T-helper 2 cell treated with Interferon-gamma antibody and Interleukin-4, amounts not matched to agents 5 μg/mL and 100 μg/mL, for 36 hours (primary cell): ENCODE data around the gene CD79A.
"Not testable (repeated sequence)": the region's sequence is repeated elsewhere in the genome, so short reads cannot be mapped to it uniquely, and the experiment has no call there.

Source experiments
- DNase-seq: peaks from one replicate; pipeline ENCODE4 v3.0.0; 2021; ENCODE audit warnings: low spot score
- H3K27ac Mint-ChIP-seq: one replicate; pipeline ENCODE4 v1.8.0; 2021; ENCODE audit warnings: mild to moderate bottlenecking, mixed read lengths
- H3K27me3 Mint-ChIP-seq: one replicate; pipeline ENCODE4 v1.8.0; 2021; ENCODE audit warnings: low read depth, mixed read lengths
- H3K36me3 Mint-ChIP-seq: one replicate; pipeline ENCODE4 v1.8.0; 2021; ENCODE audit warnings: low read depth, mixed read lengths
- H3K4me1 Mint-ChIP-seq: one replicate; pipeline ENCODE4 v1.8.0; 2021; ENCODE audit warnings: low read depth, mixed read lengths
- H3K4me3 Mint-ChIP-seq: one replicate; pipeline ENCODE4 v1.8.0; 2022; ENCODE audit warnings: mild to moderate bottlenecking, moderate library complexity, mixed read lengths
- H3K9me3 Mint-ChIP-seq: one replicate; pipeline ENCODE4 v1.8.0; 2021; ENCODE audit warnings: mixed read lengths

The CD79A gene

GRCh38 chr19:41870401-41870873 is 6.6 kb upstream of the CD79A start:
- Mint-ChIP-seq H3K36me3 (peaks cover 58% of the 10 kb centered on the region), H3K27ac (peak overlapping the region; percentile 74), H3K9me3 (no peaks in the 10 kb centered on the region), H3K4me3 (peak overlapping the region; percentile 49), H3K4me1 (peaks cover 54% of the 10 kb centered on the region), H3K27me3 (no peaks in the 10 kb centered on the region)
- DNase-seq, result no peak

- peak overlapping the region; percentile 82 for H3K4me3 Mint-ChIP-seq
- H3K27ac Mint-ChIP-seq, result peak overlapping the region; percentile 96
- no peaks in the 10 kb centered on the region for H3K27me3 Mint-ChIP-seq
- H3K36me3 Mint-ChIP-seq, result peaks cover 50% of the 10 kb centered on the region
- H3K9me3 Mint-ChIP-seq, result no peaks in the 10 kb centered on the region
- peak; percentile 83 for DNase-seq
- peaks cover 62% of the 10 kb centered on the region for H3K4me1 Mint-ChIP-seq
Measured at GRCh38 chr19:41871573-41872383, 5.3 kb upstream of the CD79A start.

GRCh38 chr19:41872384-41872774 is 4.7 kb upstream of the CD79A start:
- H3K27ac Mint-ChIP-seq, result peak overlapping the region; percentile 96
- DNase-seq, result no peak
- H3K4me3 Mint-ChIP-seq, result peak overlapping the region; percentile 82
- H3K27me3 Mint-ChIP-seq, result no peaks in the 10 kb centered on the region
- no peaks in the 10 kb centered on the region for H3K9me3 Mint-ChIP-seq
- H3K36me3 Mint-ChIP-seq, result peaks cover 48% of the 10 kb centered on the region
- H3K4me1 Mint-ChIP-seq, result peaks cover 68% of the 10 kb centered on the region

- DNase-seq, result peak; percentile 57
- peaks cover 69% of the 10 kb centered on the region for H3K4me1 Mint-ChIP-seq
Measured at GRCh38 chr19:41872775-41873647, 4.1 kb upstream of the CD79A start.

GRCh38 chr19:41875973-41876372 is 1.1 kb upstream of the CD79A start:
- peaks cover 20% of the 10 kb centered on the region for H3K36me3 Mint-ChIP-seq
- peak overlapping the region; percentile 80 for H3K4me3 Mint-ChIP-seq
- DNase-seq, H3K27me3 Mint-ChIP-seq, H3K9me3 Mint-ChIP-seq: not testable (repeated sequence)
- peak overlapping the region; percentile 100 for H3K27ac Mint-ChIP-seq
- peaks cover 59% of the 10 kb centered on the region for H3K4me1 Mint-ChIP-seq

More at GRCh38 chr19:41872775-41873647, 4.1 kb upstream of the CD79A start:
- H3K36me3 Mint-ChIP-seq, result peaks cover 43% of the 10 kb centered on the region
- H3K27ac Mint-ChIP-seq, result peak overlapping the region; percentile 96
- no peaks in the 10 kb centered on the region for H3K27me3 Mint-ChIP-seq
- H3K9me3 Mint-ChIP-seq, result no peaks in the 10 kb centered on the region
- peak overlapping the region; percentile 82 for H3K4me3 Mint-ChIP-seq

GRCh38 chr19:41877916-41878905 is 1.1 kb downstream of the CD79A start:
- H3K4me3 Mint-ChIP-seq, result peak overlapping the region; percentile 38

GRCh38 chr19:41879080-41879479 is 2.0 kb downstream of the CD79A start:
- Mint-ChIP-seq H3K4me1 (peaks cover 48% of the 10 kb centered on the region), H3K36me3 (peaks cover 9% of the 10 kb centered on the region), H3K27me3 (no peaks in the 10 kb centered on the region), H3K27ac (no peak overlapping the region), H3K4me3 (no peak overlapping the region), H3K9me3 (no peaks in the 10 kb centered on the region)
- no peak for DNase-seq

More at GRCh38 chr19:41877916-41878905, 1.1 kb downstream of the CD79A start:
- Mint-ChIP-seq H3K27me3 (no peaks in the 10 kb centered on the region), H3K36me3 (peaks cover 6% of the 10 kb centered on the region), H3K9me3 (no peaks in the 10 kb centered on the region), H3K27ac (peak overlapping the region; percentile 100), H3K4me1 (peaks cover 51% of the 10 kb centered on the region)
- no peak for DNase-seq

GRCh38 chr19:41879670-41880328 is 2.7 kb downstream of the CD79A start:
- no peaks in the 10 kb centered on the region for H3K27me3 Mint-ChIP-seq
- no peak for DNase-seq
- peak overlapping the region; percentile 40 for H3K4me3 Mint-ChIP-seq
- peaks cover 46% of the 10 kb centered on the region for H3K4me1 Mint-ChIP-seq
- H3K27ac Mint-ChIP-seq, result peak overlapping the region; percentile 76
- peaks cover 16% of the 10 kb centered on the region for H3K36me3 Mint-ChIP-seq
- no peaks in the 10 kb centered on the region for H3K9me3 Mint-ChIP-seq

GRCh38 chr19:41880329-41880708 is 3.2 kb downstream of the CD79A start:
- H3K27ac Mint-ChIP-seq, result peak overlapping the region; percentile 76
- peaks cover 20% of the 10 kb centered on the region for H3K36me3 Mint-ChIP-seq
- no peaks in the 10 kb centered on the region for H3K9me3 Mint-ChIP-seq
- H3K27me3 Mint-ChIP-seq, result no peaks in the 10 kb centered on the region
- peaks cover 48% of the 10 kb centered on the region for H3K4me1 Mint-ChIP-seq
- H3K4me3 Mint-ChIP-seq, result peak overlapping the region; percentile 40
- no peak for DNase-seq

GRCh38 chr19:41882568-41883462 is 5.7 kb downstream of the CD79A start, which contains the start of gene ARHGEF1:
Gene ARHGEF1, plus strand, starts transcription at chr19:41883184. Its CDS starts 4,899 bp downstream, at chr19:41888083.
- Mint-ChIP-seq H3K27me3 (no peaks in the 10 kb centered on the region), H3K4me1 (peaks cover 42% of the 10 kb centered on the region), H3K27ac (peak within 1 kb of the TSS; percentile 97), H3K9me3 (no peaks in the 10 kb centered on the region), H3K36me3 (peaks cover 41% of the 10 kb centered on the region), H3K4me3 (peak within 1 kb of the TSS; percentile 98)
- DNase-seq, result peak; percentile 65

- no peak for DNase-seq
- Mint-ChIP-seq H3K4me3 (peak overlapping the region; percentile 89), H3K36me3 (peaks cover 47% of the 10 kb centered on the region), H3K4me1 (peaks cover 49% of the 10 kb centered on the region), H3K27ac (peak overlapping the region; percentile 90), H3K27me3 (no peaks in the 10 kb centered on the region), H3K9me3 (no peaks in the 10 kb centered on the region)
Measured at GRCh38 chr19:41883463-41883820, 6.4 kb downstream of the CD79A start.
